HG03521 (cell line): Measurements from ENCODE around the gene PPP4R3A.
"Not testable (repeated sequence)": the region's sequence is repeated elsewhere in the genome, so short reads cannot be mapped to it uniquely, and the experiment has no call there.

Experiments used
- ATAC-seq: cut with Tn5 transposase; IDR thresholded peaks from one replicate; pipeline ENCODE4 v1.9.1; 2021; ENCODE audit warnings: mild to moderate bottlenecking, moderate library complexity; ENCODE audit not compliant: unreplicated experiment

PPP4R3A gene

DNA sequence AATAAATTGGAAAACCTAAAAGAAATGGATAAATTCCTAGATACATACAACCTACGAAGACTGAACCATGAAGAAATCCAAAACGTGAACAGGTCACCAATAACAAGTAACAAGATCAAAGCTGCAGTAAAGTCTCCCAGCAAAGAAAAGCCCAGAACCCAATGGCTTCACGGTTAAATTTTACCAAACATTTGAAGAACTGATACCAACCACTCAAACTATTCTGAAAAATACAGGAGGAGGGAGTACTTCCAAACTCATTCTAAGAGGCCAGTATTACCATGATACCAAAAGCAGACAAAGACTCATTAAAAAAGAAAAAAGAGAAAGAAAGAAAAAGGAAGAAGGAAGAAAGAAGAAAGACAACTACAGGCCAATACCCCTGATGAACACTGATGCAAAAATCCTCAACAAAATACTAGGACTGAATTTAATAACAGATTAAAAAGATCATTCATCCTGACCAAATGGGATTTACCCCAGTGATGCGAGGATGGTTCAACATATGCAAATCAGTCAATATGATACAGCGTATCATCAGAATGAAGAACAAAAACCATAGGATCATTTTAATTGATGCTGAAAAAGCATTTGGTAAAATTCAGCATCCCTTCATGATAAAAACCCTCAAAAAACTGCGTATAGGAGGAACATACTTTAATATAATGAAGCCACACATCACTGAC is 65.6 kb downstream of the PPP4R3A start:
- ATAC-seq: no peak

DNA sequence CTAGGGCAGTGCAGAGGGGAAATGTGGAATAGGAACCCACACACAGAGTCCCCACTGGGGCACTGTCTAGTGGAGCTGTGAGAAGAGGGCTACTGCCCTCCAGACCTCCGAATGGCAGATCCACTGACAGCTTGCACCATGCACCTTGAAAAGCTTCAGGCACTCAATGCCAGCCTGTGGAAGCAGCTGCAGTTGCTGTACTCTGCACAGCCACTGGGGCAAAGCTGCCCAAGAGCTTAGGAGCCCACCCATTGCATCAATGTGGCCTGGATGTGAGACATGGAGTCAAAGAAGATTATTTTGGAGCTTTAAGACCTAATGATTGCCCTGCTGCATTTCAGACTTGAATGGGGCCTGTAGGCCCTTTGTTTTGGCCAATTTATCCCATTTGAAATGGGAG is 70.8 kb downstream of the PPP4R3A start:
- no peak for ATAC-seq

DNA sequence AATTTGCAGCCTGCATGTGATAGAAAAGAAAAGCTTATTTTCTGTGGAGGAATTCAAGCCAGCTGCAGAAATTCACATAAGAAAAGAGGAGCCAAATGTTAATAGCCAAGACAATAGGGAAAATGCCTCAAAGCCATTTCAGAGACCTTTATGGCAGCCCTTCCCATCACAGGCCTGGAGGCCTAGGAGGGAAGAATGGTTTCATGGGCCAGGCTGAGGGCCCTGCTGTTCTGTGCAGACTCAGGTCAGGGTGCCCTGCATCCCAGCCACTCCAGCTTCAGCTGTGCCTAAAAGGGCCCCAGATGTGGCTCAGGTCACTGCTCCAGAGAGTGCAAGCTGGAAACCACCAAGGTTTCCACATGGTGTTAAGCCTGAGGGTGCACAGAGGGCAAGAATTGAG is 71.3 kb downstream of the PPP4R3A start:
- ATAC-seq: no peak

DNA sequence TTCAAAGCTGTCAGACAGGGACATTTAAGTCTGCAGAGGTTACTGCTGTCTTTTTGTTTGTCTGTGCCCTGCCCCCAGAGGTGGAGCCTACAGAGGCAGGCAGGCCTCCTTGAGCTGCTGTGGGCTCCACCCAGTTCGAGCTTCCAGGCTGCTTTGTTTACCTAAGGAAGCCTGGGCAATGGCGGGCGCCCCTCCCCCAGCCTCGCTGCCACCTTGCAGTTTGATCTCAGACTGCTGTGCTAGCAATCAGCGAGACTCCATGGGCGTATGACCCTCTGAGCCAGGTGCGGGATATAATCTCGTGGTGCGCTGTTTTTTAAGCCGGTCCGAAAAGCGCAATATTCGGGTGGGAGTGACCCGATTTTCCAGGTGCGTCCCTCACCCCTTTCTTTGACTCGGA is 73.8 kb downstream of the PPP4R3A start:
- ATAC-seq: not testable (repeated sequence)

DNA sequence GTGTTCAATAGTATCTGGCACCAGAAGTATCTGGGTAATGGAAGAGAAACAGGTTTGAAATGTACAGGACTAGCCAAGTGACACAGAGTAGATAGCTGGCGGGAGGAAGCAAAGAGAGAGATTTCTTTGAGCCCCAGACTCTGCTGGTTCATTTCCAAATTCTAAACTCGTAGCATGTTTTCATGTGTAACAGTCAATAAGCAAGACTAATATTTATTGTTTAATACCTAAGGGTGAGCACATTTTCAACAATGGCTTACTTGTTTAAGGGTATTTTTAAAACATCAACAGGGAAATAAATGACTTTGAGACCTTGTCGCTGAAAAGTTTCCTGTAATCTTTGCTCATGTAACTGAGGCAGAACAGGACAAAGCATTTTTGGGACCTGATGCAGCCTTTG is 80.7 kb downstream of the PPP4R3A start:
- no peak for ATAC-seq

DNA sequence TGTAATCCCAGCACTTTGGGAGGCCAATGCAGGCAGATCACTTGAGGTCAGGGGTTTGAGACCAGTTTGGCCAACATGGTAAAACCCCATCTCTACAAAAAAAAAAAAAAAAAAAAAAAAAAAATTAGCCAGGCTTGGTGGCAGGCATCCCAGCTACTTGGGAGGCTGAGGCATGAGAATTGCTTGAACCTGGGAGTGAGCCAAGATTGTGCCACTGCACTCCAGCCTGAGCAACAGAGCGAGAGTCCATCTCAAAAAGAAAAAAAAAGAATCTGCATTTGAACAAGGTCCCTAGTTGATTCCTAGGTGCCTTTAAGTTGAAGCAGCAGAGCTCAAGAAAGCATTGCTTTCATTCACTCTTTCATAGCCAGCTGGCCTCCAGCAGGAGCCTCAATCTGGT is 81.2 kb downstream of the PPP4R3A start:
- ATAC-seq: not testable (repeated sequence)

DNA sequence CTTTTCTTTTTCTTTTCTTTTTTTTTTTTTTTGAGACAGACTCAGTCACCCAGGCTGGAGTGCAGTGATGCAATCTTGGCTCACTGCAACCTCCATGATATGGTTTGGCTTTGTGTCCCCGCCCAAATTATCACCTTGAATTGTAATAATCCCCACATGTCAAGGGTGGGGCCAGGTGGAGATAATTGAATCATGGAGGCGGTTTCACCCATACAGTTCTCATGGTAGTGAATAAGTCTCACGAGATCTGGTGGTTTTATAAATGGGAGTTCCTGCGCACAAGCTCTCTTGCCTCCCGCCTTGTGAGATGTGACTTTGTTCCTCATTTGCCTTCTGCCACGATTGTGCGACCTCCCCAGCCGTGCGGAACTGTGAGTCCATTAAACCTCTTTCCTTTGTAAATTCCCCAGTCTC is 84.6 kb downstream of the PPP4R3A start:
- not testable (repeated sequence) for ATAC-seq

DNA sequence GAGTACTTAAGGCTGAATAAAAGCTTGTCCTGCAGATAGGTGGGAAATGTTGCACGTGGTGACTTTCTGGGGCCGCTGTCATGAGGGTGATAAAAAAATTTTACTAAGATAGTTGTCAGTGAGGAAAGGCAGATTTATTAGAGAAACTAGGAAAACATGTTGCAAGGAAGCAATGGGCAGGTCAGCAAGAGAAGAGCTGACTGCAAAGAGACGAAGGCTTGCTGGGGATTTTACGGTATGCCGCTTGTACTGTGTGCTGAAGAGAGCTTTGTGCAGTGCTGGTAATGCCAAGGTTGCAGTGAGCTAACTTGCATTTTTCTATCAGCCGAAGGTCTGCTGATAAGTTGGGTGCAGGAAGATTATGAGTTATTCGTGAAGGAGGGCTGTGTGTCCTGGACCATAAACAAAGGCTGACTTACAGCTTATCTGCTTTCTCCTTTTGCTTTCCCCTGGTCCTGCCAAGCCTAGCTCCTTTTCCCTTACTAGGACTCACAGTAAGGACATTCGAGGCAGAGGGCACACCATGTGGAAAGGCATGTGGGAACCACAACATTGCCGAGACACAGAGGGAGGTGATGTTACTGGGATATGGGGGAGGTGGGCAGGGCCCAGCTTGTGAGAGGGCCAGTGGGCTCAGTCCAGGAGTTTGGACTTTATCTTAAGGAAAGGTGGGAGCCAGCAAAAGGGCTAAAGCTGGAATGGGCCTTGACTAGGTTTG is 85.1 kb downstream of the PPP4R3A start:
- ATAC-seq: no peak

DNA sequence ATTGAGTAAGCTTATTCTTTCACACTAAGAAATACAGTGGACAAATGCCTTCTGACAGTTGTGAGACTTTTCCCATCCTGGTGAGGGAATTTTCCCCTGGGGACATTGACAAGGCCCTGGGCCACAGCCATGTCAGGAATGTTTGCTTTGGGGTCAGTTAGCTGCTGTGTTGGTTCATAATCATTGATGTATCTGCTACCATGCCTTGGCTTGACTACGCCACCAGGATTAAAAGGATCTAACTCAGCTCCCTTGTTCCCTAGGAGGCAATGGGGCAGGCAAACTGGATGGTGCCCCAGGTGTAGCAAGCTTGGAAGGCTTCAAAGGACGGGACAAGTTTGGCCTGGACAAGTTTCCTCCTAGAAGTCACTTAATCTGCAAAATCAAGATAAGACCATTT is 89.4 kb downstream of the PPP4R3A start:
- no peak for ATAC-seq

DNA sequence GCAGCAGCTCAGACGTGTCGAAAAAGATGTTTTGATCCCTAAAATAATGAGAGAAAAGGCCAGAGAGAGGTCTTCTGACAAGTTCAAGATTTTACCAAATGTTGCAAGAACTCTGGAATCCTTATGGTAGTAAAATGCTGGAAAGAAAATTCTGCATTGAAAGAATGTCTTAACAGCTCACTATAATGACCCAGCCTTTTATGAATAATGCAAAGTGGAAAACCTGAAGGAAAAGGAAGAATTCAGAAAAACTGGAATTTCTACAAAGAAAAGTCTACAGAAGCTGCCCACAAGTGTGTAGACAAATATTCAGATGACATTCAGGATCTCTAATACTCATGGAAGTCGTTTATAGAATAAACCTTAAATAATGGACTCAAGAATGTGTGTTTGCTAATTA is 90.7 kb downstream of the PPP4R3A start:
- ATAC-seq: no peak

DNA sequence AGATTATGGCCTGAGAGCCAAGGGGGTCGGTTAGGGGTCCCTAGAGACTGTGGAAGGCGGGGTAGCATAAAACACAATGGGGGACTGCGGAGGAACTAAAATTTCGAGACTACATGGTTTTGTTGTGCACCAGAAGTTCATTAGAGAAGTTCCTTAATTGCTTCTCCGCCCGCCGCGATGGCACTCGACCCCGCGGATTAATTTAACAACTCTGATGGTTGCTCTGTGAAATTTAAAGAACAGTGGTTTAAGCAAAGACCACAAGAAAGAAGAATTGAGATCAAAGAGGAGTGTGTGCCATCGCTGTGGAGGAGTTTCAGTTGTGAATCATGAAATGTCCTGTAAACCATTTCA is 91.1 kb downstream of the PPP4R3A start:
- ATAC-seq: no peak

DNA sequence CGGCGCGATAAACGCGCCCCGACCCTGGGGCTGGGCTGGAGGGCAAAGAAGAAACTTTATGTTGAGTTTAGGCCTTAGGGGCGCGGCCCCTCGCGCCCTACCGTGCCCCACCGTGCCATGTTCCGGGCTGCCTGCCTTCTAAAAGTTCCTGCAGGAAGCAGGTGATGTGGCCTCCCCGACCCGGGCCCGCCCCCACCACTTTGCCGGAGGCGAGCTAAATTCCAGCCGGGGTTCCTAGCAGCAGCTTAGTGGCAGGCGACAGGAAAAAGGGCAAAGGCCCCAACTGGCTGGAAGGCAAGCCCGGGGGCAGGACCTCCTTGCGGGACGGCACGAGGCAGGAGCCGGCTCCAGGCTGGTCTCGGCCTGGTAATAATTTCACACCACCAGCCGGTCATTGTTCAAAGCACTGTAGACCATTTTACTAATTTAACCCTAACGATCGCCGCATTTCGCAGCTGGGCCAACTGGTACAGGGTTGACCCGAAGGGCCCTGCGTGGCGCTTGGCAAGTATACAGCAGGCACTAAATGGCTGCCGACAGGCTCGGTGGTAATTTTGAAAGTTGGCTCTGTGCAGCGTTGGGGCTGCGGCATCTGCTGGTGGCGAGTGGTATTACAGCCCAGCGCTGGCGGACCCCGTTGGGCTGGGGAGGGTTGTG is 91.6 kb downstream of the PPP4R3A start:
- ATAC-seq: no peak

DNA sequence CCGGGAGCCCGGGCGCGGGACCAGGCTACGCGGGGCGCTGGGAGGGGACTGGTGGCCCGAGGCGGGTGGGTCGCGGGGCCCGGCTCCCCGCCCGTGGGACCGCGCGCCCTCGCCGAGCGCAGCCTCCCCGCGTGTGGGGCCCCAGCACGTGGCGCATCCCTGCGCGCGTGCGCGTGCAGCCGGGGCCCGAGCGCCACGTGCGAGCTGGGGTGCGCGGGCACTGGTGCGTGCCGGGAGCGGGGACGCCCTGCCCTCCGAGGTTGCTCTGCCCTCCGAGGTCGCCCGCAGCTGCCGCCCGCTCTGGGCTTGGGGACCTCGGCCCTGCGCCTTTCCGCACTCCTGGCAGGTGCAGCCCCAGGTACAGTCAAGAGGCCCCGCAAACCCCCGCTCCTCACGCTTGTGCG is 92.1 kb downstream of the PPP4R3A start:
- peak; percentile 18 for ATAC-seq

DNA sequence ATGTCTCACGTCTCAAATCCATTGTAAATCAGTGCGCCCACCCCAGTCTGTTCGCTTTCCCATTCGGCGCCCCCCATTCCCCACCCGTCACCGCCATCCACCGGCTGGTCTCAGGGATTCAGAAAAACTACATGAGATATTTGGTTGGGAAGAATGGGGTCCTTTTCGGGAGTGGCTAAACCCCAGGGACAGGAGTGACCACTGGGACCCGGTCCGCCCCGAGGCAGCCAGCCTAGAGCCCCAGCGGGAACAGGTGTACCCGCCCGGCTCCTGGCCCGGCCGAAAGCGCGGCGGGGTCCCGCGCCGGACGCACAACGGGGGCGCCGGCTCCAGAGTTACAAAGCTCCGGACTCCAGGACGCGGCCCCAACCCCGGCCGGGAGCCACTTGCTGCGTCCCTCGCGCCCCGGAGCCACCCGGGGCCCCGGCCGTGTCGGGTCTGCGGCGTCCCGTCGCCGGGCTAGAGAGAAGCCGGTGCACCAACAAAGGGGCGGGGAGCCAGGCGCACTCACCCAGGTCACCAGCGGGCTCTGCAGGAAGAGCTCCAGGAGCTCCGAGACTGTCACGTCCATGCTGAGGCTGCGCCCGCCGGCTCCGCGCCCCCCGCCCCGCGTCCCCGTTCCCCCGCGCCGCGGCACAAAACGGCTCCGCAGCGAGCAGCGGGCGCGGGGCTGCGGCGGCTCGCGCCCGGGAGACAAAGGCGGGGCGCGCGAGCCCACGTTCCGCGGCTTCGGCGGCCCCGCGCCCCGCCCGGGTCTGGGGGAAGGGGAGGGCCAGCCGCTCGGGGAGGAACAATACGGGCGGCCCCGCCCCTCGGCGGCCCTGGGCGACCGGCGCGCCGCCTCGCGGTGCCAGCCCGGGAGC is 92.8 kb downstream of the PPP4R3A start, which contains the start of gene CCDC88C:
Gene CCDC88C (minus strand): TSS at position 701 of the 863 bp plus-strand sequence. CDS start 130 bp downstream, at position 571.
- ATAC-seq: peak; percentile 38

DNA sequence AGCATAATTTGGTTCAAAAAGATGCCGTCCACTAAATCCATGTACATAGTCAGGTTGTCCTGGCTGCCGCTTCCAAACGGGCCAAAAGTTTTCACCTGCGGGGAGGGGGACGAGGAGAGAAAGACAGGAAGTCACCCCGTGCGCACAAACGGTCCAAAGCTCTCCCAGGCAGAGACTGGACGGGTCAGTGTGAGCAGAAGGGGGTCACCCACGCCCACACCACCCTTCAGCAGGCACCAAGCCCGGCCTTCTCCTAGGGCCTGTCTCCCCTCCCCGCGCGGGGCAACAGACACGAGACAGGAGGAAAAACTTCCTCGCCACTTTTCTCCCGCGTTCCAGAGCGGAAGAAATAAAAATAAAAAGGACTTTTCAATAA is 93.4 kb downstream of the PPP4R3A start:
- no peak for ATAC-seq

DNA sequence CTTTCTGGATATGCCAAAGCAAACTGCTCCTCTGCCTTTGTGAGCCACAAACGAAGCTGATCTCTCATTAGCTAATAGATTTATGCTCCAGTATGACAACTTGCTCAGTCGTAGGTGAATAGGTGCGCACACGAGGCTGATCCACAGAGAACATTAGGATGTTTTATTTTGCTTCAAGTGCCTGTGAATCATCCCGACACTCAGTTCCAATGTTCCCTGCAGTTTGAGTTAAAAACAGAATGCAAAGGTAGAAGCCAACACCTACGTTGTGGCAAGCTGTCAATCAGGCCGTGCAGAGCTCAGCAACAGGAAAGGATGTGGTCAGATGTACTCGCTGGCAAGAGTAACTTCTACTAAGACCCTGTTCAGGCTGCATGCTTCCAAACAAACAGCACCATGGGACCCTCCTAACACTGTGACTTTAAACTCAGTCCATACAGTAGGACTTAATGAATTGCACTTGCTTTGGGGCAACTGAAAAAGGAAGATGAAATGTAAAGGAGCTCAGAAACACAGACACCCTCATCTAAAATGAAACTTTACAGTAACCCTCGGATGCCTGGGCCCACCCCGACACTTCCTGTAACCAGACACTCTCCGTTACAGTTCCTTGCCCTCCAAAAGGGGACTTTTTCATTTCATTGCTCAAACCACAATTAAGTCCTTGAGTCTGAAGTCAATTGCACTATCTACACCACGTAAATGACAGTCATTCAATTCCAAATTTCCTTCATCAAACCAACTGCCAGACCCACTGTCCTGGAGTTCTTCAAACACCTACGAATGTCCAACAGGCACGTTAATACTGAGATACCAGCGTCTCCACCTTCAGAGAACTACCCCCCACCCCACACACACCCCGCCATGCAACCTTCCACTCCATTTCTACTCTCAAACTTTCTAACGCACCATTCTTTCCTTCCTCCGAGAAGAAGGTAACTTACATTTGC is 94.0 kb downstream of the PPP4R3A start:
- peak; percentile 40 for ATAC-seq

DNA sequence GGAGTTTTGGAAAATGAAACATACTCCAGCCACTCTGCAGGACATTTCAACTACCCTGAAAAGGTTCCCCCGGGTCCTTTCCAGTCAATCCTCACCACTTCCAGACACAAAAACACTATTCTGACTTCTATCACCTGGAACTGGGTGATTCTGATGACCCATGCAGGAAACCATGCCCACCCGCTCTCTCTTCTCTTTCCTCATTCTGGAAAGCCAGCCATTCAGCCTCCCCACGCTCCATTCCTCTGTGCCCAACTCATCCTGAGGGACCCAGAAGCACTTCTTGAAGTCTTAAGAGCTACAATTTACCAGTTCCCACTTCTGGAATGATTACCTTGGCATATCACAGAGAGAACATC is 95.7 kb downstream of the PPP4R3A start:
- ATAC-seq: no peak

DNA sequence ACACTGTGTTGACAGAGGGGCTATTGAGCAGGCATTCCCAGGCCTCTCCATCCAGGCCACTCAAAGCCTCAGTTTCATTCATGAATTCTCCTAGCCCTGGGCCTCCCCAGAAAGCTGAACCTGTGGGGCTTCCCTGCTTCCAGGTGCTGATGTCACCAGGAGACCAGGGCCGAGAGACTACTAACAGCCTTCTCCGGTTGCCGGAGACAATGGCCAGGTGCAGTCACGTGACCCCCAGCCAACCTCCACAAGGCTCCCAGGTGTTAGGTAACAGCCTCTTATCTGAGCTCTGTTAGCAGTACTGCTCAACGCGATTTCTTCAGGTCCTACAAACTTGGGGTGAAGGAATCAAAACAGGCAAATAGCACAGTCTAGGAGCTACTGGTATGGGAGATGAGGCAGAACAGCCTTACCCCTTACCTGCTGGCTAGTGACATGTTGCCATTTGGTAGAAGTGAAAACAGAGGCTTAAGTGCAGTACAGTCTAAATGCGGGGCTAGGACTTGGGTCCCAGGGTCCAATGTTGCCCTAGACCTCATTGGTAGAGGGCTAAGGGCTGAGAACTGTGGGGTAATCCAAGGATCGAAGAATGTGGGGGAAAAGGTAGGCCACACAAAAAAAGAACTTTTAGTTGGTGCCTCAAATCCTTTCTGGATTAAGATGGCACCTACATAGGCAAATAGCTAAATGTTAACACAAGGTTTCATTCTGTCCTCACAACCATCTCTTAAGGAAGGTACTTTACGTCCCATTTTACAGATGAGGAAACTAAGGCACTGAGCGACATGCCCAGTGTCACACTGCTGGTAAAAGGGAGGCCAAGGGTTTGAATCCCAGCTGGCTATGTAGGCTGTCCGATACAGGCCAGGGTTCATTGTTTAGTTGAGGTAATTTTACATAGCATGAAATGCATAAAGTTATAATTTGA is 96.3 kb downstream of the PPP4R3A start:
- no peak for ATAC-seq

DNA sequence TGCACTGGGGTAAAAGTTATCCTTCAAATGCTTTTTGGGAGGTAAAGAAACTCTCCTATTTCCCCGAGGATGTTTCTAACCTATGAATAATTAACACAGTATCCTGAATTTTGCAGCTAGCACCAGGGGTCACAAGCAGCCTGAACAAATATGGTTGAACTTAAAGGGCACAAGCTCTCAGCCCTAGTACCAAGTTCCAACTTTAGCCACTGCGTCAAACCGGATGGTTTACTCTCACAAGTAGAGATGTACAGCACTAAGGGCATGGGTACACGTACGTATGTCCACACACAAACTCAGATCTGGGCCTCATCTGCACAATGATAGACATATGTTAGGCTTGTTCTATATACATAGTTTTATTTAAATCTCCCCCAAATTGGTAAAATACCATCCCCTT is 97.2 kb downstream of the PPP4R3A start:
- ATAC-seq: no peak
